ENCODE measurements around the gene RFFL. TPM values are rescaled to one million over a fixed set of nuclear protein-coding genes. Genes with fewer than 3 reads are reported as not detected.

The RFFL gene
- total and polyA plus RNA-seq, 2 donors (not counting 1 experiment from before 2014, with no cell fraction given) = 13.6 to 36.9 TPM

DNA sequence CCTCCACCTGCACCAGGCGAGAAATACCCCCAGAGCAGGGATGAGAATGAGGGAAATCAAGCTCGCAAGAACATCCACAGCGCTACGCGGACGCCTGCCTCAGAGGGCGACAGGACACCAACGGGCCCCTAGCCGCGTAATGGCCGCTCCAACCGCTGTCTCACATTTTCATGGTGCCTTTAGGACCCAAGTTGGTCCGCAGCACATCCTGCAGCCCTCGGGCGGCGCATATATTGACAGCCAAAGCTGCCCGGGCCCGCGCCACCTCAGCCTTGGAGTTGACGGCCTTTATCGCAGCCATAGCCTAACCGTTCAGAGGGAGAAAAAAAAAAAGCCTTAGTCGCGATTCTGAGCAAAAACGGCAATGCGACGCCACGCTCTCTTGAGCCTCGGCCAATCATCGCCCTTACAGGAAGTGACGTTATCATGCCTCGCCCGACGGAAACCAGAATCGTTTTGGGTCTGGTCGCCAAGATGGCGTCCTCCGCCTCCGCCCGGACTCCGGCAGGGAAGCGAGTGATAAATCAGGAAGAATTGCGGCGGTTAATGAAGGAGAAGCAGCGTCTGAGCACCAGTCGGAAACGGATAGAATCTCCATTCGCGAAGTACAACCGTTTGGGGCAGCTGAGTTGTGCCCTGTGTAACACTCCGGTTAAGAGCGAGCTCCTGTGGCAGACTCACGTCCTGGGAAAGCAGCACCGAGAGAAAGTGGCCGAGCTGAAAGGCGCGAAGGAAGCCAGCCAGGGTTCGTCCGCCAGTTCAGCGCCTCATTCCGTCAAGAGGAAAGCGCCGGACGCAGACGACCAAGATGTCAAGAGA, 102.2 kb downstream of the RFFL start, which contains the start of the genes CCT6B and ZNF830:
TSS of gene CCT6B (minus strand) at position 368 of the 819 bp plus-strand sequence. CDS start at position 301, 67 bp downstream.
TSS of gene ZNF830 (plus strand) at position 448 of the 819 bp plus-strand sequence. CDS start at position 475, 27 bp downstream.
- no peak for TF ChIP-seq EZH2 (IDR thresholded peaks at IDR 0.05; ENCODE audit: borderline replicate concordance, insufficient read depth, low read depth, low read length, poor library complexity, severe bottlenecking)
- TF ChIP-seq, protein P1, sequence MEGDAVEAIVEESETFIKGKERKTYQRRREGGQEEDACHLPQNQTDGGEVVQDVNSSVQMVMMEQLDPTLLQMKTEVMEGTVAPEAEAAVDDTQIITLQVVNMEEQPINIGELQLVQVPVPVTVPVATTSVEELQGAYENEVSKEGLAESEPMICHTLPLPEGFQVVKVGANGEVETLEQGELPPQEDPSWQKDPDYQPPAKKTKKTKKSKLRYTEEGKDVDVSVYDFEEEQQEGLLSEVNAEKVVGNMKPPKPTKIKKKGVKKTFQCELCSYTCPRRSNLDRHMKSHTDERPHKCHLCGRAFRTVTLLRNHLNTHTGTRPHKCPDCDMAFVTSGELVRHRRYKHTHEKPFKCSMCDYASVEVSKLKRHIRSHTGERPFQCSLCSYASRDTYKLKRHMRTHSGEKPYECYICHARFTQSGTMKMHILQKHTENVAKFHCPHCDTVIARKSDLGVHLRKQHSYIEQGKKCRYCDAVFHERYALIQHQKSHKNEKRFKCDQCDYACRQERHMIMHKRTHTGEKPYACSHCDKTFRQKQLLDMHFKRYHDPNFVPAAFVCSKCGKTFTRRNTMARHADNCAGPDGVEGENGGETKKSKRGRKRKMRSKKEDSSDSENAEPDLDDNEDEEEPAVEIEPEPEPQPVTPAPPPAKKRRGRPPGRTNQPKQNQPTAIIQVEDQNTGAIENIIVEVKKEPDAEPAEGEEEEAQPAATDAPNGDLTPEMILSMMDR (IDR thresholded peaks at IDR 0.05) = no peak

More for the DNA sequence above, 102.2 kb downstream of the RFFL start, which contains the start of the genes CCT6B and ZNF830:
- Mint-ChIP-seq H3K27me3 (peaks cover 10% of the 10 kb centered on the region), H3K4me3 (peak within 1 kb of the TSS; percentile 99), H3K9me3 (ENCODE audit: insufficient read depth) (peaks cover 3% of the 10 kb centered on the region), H3K27ac (peak within 1 kb of the TSS; percentile 99), H3K4me1 (peaks cover 25% of the 10 kb centered on the region)
- H3K4me2 ChIP-seq (replicated peaks; ENCODE audit: low read depth, low read length, poor library complexity, severe bottlenecking) = peak within 1 kb of the TSS; percentile 85
- ChIA-PET CTCF (interaction anchor here (0.7 to 1.4 kb wide), 5 partner anchors 20 to 419 kb away, joined by 3 to 11 read pairs (median 3); partner anchors contain the start of genes LIG3 and RAD51D), POLR2A (interaction anchor here (0.6 to 1.0 kb wide), 3 partner anchors 19 to 128 kb away, joined by 3 to 7 read pairs (median 3); partner anchors contain the start of gene LIG3)
- peak within 1 kb of the TSS; percentile 72 to 98 (median 88) for H3K4me3 ChIP-seq (ENCODE audit: control extremely low read depth in 1 of 5, extremely low read depth in 1 of 5, insufficient read depth in 1 of 5, low read depth in 2 of 5, low read length in 4 of 5)
- peaks cover 2 to 23% of the 10 kb centered on the region in 2 experiments for H3K36me3 ChIP-seq (replicated peaks in 1 of 2; ENCODE audit: control extremely low read depth in 1 of 2, control insufficient read depth in 1 of 2, extremely low read depth in 1 of 2, insufficient read depth in 2 of 2, low read length in 1 of 2)
- H3K9me3 ChIP-seq (ENCODE audit: control extremely low read depth in 1 of 3, control insufficient read depth in 2 of 3, insufficient read depth in 1 of 3, low read length in 2 of 3) = no peaks in the 10 kb centered on the region
- intact Hi-C loops (cut with micrococcal nuclease) = loop anchor here (1.0 to 5.0 kb wide), 6 partner anchors 19 to 1986 kb away; partner anchors contain the start of genes AATF, LIG3, NLE1 and SLFN5
- peaks cover 22% of the 10 kb centered on the region for H3K79me2 ChIP-seq (ENCODE audit: control insufficient read depth, insufficient read depth, low read length)
- ATAC-seq (ENCODE audit: low read depth) (peak; percentile 90), DNase-seq (peak; percentile 95)
- no peaks in the 10 kb centered on the region for H4K20me1 ChIP-seq (ENCODE audit: control insufficient read depth, insufficient read depth, low read length, poor library complexity, severe bottlenecking)
- peak within 1 kb of the TSS; percentile 85 to 92 for H3K27ac ChIP-seq (ENCODE audit: low read length in 2 of 2)
- H3K27me3 ChIP-seq (replicated peaks in 1 of 4; ENCODE audit: control extremely low read depth in 1 of 4, control insufficient read depth in 3 of 4, insufficient read depth in 4 of 4, low read length in 3 of 4) = peaks cover 0 to 7% (median 0%) of the 10 kb centered on the region in 4 experiments
- H3K9ac ChIP-seq (ENCODE audit: low read length) = peak within 1 kb of the TSS; percentile 90
- WGBS (ENCODE audit: insufficient coverage) = under 1% methylated on average over 65 of the region's 65 CpGs
- peaks cover 13 to 17% of the 10 kb centered on the region in 2 donors for H3K4me1 ChIP-seq (ENCODE audit: control insufficient read depth in 2 of 2, insufficient read depth in 2 of 2, low read length in 2 of 2)
- peak within 1 kb of the TSS; percentile 87 for H2AFZ ChIP-seq (ENCODE audit: insufficient read depth, low read depth, low read length, poor library complexity, severe bottlenecking)

Measured in B cell (primary cell).